AG04449 (cell line): ENCODE results near the gene MICAL3.

ENCODE experiments used
- CTCF ChIA-PET: fragments of 350-600 bp; formaldehyde crosslinking; extraction: SDS; loops from one replicate; lab custom pipeline; 2021; ENCODE audit warnings: antibody characterized with exemption; lab: Yijun Ruan, JAX
- POLR2A ChIA-PET: fragments of 400-600, 350-600 bp; formaldehyde crosslinking; extraction: SDS; loops from one replicate; lab custom pipeline; 2020; ENCODE audit warnings: antibody characterized with exemption, inconsistent platforms; lab: Yijun Ruan, JAX
- DNase-seq: peaks from one replicate; pipeline ENCODE4 v3.0.0-alpha.2; 2010; ENCODE audit warnings: low read depth, low spot score
- H3K4me3 ChIP-seq: 2 replicates; pipeline ENCODE4 v1.5.1; 2011; ENCODE audit warnings: low read depth, mild to moderate bottlenecking, control low read depth, low read length
- TF ChIP-seq, protein P1 (sequence below): IDR thresholded peaks from one replicate; pipeline ENCODE4 v1.5.1; 2011; ENCODE audit warnings: mild to moderate bottlenecking, moderate library complexity, low read length, control low read depth, inconsistent platforms; ENCODE audit not compliant: insufficient read depth; ENCODE audit errors: missing control alignments

Gene MICAL3

DNA sequence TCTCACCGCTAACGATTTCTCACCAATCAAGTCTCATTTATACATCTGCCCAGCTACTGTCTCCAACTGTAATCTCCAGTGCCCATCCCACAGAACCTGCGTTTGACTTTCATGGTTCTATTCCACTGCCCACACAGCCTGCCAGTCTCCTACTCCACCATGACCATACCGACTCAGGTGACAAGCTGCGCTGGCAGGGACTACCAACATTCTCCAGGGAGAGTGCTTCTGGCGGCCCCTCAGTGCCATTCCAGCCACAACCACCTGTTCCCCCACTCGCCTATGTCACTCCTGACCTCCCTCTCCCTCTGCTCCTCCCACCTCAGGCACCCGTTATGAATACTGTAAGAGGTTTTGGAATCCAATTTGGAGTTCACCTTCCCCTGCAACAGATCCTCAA, 141.6 kb downstream of the MICAL3 start:
- CTCF ChIA-PET = interaction anchor here (1.3 to 1.6 kb wide), 2 partner anchors 10 to 193 kb away, joined by 5 to 7 read pairs; no protein-coding TSS in a partner anchor
- POLR2A ChIA-PET = no interaction called here
- TF ChIP-seq, protein P1, sequence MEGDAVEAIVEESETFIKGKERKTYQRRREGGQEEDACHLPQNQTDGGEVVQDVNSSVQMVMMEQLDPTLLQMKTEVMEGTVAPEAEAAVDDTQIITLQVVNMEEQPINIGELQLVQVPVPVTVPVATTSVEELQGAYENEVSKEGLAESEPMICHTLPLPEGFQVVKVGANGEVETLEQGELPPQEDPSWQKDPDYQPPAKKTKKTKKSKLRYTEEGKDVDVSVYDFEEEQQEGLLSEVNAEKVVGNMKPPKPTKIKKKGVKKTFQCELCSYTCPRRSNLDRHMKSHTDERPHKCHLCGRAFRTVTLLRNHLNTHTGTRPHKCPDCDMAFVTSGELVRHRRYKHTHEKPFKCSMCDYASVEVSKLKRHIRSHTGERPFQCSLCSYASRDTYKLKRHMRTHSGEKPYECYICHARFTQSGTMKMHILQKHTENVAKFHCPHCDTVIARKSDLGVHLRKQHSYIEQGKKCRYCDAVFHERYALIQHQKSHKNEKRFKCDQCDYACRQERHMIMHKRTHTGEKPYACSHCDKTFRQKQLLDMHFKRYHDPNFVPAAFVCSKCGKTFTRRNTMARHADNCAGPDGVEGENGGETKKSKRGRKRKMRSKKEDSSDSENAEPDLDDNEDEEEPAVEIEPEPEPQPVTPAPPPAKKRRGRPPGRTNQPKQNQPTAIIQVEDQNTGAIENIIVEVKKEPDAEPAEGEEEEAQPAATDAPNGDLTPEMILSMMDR = no peak
- H3K4me3 ChIP-seq = no peak overlapping the region
- DNase-seq = no peak

DNA sequence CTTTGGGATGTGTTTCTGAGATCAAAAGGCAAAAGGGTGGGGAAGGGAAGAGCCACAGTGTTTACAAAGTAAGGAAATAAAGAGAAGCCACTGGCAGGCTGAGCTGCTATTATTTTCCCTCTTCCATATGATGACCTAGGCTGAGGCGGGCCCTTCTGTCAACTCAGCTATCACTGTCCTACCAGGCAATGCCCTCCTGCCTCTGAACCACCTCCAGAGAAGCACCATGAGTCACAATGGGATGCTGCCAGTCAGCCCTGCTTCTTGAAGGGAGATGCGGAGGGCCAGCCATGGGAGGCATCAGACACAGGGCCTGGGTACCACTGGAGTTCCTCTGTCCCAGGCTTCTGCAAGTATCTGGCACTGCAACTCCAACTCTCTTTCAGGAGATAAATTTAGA, 142.2 kb downstream of the MICAL3 start:
- TF ChIP-seq, protein P1 = no peak
- H3K4me3 ChIP-seq = no peak overlapping the region
- CTCF ChIA-PET = interaction anchor here (1.3 kb wide), 1 partner anchor 194 kb away, joined by 7 read pairs; no protein-coding TSS in a partner anchor
- DNase-seq = no peak
- POLR2A ChIA-PET = no interaction called here

DNA sequence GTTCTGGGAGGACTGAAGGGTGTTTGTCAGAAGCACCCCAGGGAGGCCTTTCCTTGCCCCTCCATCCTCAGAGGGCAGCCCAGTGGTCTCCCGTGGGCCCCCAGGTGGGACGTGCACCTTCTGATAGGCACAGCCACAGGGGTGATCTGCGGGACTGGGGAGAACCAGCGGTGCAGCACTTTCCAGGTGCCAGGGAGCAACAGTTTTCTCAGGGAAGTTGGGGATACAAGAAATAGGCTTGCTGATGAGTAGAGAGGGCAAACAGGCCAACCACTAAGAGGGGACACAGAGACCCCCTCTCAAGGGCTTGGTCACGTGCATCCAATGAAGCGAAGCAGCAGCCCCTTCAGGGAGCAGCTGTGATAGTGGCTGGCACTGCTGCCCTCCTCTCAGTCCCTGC, 143.0 kb downstream of the MICAL3 start:
- ChIA-PET CTCF (no interaction called here), POLR2A (no interaction called here)
- no peak overlapping the region for H3K4me3 ChIP-seq
- DNase-seq = no peak
- TF ChIP-seq, protein P1 = no peak

DNA sequence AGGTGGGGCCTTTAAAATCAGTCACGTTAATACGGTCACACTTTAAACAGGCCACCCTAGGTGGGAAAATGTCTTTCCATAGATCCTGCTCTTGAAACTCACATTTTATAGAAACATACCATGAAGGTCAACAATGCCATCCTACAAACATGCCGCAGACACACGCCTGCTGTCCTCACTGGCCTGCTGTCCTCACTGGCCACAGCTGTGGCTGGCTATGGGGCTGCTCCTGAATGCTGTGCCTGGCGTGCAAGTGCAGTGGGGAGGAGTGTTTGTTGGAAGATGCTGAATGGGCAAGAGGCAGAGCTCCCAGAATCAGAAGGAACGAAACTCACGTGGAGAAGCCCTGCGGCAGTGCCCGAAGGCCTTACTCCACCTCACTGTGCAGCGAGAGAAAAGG, 143.9 kb downstream of the MICAL3 start:
- no peak overlapping the region for H3K4me3 ChIP-seq
- TF ChIP-seq, protein P1 = no peak
- DNase-seq = no peak
- ChIA-PET POLR2A (no interaction called here), CTCF (interaction anchor here (2.0 kb wide), 1 partner anchor 9 kb away, joined by 7 read pairs; no protein-coding TSS in a partner anchor)

DNA sequence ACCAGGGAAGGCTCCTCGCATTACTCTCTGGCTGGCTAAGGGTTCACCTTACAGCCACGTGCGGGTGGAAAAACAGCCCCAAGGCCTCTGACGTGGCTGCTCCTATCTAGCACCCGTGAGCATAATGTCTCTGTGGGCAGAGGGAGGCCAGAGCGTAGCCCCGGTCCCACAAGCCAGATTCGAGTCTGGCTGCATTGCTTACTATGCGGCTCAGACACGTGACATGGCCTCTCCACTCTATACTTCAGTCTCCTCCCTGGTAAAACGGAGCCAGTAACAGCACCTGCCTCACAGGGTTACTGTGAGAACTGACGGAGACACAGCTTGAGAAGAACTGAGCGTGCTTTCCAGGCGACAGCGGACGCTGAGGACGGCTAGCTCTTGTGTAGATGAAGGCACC, 144.3 kb downstream of the MICAL3 start:
- CTCF ChIA-PET = interaction anchor here (2.0 kb wide), 1 partner anchor 10 kb away, joined by 7 read pairs; no protein-coding TSS in a partner anchor
- no peak overlapping the region for H3K4me3 ChIP-seq
- TF ChIP-seq, protein P1 = no peak
- POLR2A ChIA-PET = no interaction called here
- DNase-seq = no peak

DNA sequence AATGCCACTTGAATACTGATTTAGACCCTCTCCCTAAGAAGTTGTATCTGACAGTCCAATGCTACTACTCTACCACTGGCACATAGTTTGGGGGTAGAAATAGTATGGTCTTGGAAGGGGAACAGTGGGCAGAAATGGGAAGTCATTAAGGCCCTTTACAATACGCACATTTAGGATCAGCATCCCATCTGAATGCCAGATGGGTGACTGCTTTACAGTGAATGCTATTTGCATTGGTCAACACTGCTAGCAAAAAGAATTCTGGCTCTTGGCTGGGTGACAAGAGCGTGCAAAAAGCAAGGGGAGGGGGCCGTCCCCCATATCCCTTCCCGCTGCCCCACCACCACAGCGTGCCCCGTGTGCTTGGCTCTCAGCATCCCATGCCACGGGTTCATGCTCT, 145.4 kb downstream of the MICAL3 start:
- POLR2A ChIA-PET = no interaction called here
- DNase-seq = peak; percentile 37

More for the DNA sequence above, 145.4 kb downstream of the MICAL3 start:
- CTCF ChIA-PET = interaction anchor here (1.2 to 2.5 kb wide), 3 partner anchors 11 to 197 kb away, joined by 3 to 16 read pairs (median 7); no protein-coding TSS in a partner anchor
- H3K4me3 ChIP-seq = no peak overlapping the region
- TF ChIP-seq, protein P1 = no peak
